LNCAP (cell line): Measurements from ENCODE around the gene CCDC187.

Source experiments
- CTCF ChIP-seq: fragments of 450-650 bp; IDR thresholded peaks from 2 replicates; pipeline ENCODE4 v1.5.1; 2017; ENCODE audit warnings: mild to moderate bottlenecking

Gene CCDC187

GRCh38 chr9:136218271-136218670, 85.6 kb downstream of the CCDC187 start:
- TF ChIP-seq CTCF: no peak

- TF ChIP-seq CTCF: no peak
Observed at GRCh38 chr9:136216541-136217244, 87.2 kb downstream of the CCDC187 start.

GRCh38 chr9:136213733-136214132, 90.2 kb downstream of the CCDC187 start:
- TF ChIP-seq CTCF: no peak

- no peak for TF ChIP-seq CTCF
Observed at GRCh38 chr9:136212345-136212950, 91.4 kb downstream of the CCDC187 start.

GRCh38 chr9:136211441-136212344, 92.2 kb downstream of the CCDC187 start:
- TF ChIP-seq CTCF: no peak

GRCh38 chr9:136211006-136211405, 92.9 kb downstream of the CCDC187 start:
- TF ChIP-seq CTCF: no peak

- no peak for TF ChIP-seq CTCF
Observed at GRCh38 chr9:136210276-136210675, 93.6 kb downstream of the CCDC187 start.
